LNCAP (cell line): Measurements from ENCODE around the gene PIR.

Source experiments
- CTCF ChIP-seq: fragments of 450-650 bp; IDR thresholded peaks from 2 replicates; pipeline ENCODE4 v1.5.1; 2017; ENCODE audit warnings: mild to moderate bottlenecking

PIR gene

GRCh38 chrX:15418041-15418706, 75.0 kb downstream of the PIR start:
- no peak for TF ChIP-seq CTCF

- TF ChIP-seq CTCF, result no peak
Observed at GRCh38 chrX:15416133-15416993, 76.8 kb downstream of the PIR start.

- no peak for TF ChIP-seq CTCF
Observed at GRCh38 chrX:15413101-15413500, 80.0 kb downstream of the PIR start.

GRCh38 chrX:15410947-15411346, 82.2 kb downstream of the PIR start:
- no peak for TF ChIP-seq CTCF

GRCh38 chrX:15410430-15410829, 82.7 kb downstream of the PIR start:
- no peak for TF ChIP-seq CTCF

GRCh38 chrX:15405846-15406245, 87.3 kb downstream of the PIR start:
- no peak for TF ChIP-seq CTCF

GRCh38 chrX:15404401-15405096, 88.6 kb downstream of the PIR start:
- TF ChIP-seq CTCF, result no peak
